ENCODE measurements around the gene GLRA3. TPM values are rescaled to one million over a fixed set of nuclear protein-coding genes. Genes with fewer than 3 reads are reported as not detected.
"Not testable (repeated sequence)": the region's sequence is repeated elsewhere in the genome, so short reads cannot be mapped to it uniquely, and the experiment has no call there.

Gene GLRA3
- total RNA-seq, 6 experiments from 2014 or later: not detected

DNA sequence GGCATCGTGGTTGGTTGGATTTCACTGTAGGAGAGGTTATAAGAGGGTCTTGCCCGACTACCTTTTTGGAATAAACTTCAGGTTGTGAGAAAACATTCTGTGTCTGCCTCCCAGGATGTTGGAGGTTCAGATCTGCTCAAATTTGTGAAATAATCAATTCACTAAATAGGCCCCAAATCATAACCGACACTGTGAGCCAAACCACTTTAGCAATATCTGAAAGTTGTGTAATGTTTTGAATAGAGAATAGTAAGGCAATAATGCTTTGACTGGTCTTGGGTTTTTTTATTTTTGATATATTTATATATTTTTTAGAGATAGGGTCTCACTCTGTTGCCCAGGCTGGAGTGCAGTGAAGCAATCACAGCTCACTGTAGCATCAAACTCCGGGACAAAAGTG lies 131.2 kb downstream of the GLRA3 start:
- DNase-seq: no peak
- Histone ChIP-seq H3K27me3 (no peaks in the 10 kb centered on the region), H3K4me1 (no peaks in the 10 kb centered on the region), H3K4me3 (no peak overlapping the region), H3K27ac (no peak overlapping the region), H3K9me3 (no peaks in the 10 kb centered on the region), H3K36me3 (no peaks in the 10 kb centered on the region)
- 37% methylated on average over 4 of the region's 4 CpGs for WGBS (ENCODE audit: insufficient coverage, low coverage, low lambda C conversion rate, missing lambda C conversion rate)
- intact Hi-C loops (cut with DNase I): no loop called here
- TF ChIP-seq POLR2A (IDR thresholded peaks at IDR 0.05): no peak
- TF ChIP-seq, protein P1, sequence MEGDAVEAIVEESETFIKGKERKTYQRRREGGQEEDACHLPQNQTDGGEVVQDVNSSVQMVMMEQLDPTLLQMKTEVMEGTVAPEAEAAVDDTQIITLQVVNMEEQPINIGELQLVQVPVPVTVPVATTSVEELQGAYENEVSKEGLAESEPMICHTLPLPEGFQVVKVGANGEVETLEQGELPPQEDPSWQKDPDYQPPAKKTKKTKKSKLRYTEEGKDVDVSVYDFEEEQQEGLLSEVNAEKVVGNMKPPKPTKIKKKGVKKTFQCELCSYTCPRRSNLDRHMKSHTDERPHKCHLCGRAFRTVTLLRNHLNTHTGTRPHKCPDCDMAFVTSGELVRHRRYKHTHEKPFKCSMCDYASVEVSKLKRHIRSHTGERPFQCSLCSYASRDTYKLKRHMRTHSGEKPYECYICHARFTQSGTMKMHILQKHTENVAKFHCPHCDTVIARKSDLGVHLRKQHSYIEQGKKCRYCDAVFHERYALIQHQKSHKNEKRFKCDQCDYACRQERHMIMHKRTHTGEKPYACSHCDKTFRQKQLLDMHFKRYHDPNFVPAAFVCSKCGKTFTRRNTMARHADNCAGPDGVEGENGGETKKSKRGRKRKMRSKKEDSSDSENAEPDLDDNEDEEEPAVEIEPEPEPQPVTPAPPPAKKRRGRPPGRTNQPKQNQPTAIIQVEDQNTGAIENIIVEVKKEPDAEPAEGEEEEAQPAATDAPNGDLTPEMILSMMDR (IDR thresholded peaks at IDR 0.05): no peak
- ATAC-seq: no peak

DNA sequence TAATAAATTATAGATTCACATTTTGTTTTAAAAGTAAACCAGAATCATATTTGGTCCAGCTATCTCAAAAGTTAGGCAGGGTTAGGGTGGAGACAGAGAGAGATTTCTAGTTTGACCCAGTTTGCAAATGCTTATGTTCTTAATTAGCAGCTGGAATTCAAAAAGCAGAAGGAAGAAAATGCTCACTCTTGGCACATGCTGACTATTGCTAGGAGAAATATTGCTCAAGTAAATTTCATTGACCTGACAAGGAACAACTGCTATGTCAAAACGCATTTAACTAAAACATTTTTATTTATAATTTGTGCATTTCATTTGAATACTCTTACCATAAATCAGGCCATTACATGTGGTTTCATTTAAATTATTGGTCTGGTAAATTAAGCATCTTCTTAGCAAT lies 131.8 kb downstream of the GLRA3 start:
- 26% methylated on average over 1 of the region's 1 CpG for WGBS (ENCODE audit: insufficient coverage, low coverage, low lambda C conversion rate, missing lambda C conversion rate)
- H3K36me3 ChIP-seq: no peaks in the 10 kb centered on the region
- no peak for DNase-seq
- no peak overlapping the region for H3K27ac ChIP-seq
- no peak overlapping the region for H3K4me3 ChIP-seq
- no peaks in the 10 kb centered on the region for H3K27me3 ChIP-seq
- TF ChIP-seq, protein P1 (IDR thresholded peaks at IDR 0.05): no peak
- ATAC-seq: no peak
- intact Hi-C loops (cut with DNase I): no loop called here
- no peaks in the 10 kb centered on the region for H3K9me3 ChIP-seq
- no peaks in the 10 kb centered on the region for H3K4me1 ChIP-seq

DNA sequence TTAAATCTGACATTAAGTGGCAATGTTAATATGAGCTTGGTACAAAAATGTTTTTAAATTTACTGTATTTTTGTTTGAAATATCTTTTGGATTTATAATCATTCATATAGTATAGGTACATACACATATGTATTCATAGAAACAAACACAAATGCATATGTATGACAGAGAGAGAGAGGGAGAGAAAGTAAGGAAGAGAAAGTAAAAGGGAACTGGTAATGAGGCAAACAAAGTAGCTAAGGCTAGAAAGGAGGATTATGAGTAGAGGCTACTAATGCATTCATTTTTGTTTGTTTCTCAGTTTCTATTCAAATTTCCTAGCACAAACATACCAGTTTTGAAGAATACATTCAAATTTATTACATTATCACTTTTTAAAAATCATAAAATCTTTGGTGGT lies 132.4 kb downstream of the GLRA3 start:
- intact Hi-C loops (cut with DNase I): no loop called here

DNA sequence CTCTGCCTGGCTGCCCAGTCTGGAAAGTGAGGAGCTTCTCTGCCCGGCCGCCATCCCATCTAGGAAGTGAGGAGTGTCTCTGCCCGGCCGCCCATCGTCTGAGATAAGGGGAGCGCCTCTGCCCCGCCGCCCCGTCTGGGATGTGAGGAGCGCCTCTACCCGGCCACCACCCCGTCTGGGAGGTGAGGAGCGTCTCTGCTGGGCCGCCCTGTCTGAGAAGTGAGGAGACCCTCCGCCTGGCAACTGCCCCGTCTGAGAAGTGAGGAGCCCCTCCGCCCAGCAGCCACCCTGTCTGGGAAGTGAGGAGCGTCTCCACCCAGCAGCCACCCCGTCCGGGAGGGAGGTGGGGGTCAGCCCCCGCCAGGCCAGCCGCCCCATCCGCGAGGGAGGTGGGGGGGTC lies 137.2 kb downstream of the GLRA3 start:
- ATAC-seq; H3K4me3 ChIP-seq; intact Hi-C loops (cut with DNase I); H3K9me3 ChIP-seq; H3K27ac ChIP-seq; H3K4me1 ChIP-seq; H3K27me3 ChIP-seq; DNase-seq; H3K36me3 ChIP-seq: not testable (repeated sequence)
- WGBS (ENCODE audit: insufficient coverage, low coverage, low lambda C conversion rate, missing lambda C conversion rate): 93% methylated on average over 6 of the region's 24 CpGs

More for the DNA sequence above, 132.4 kb downstream of the GLRA3 start:
- H3K27ac ChIP-seq: no peak overlapping the region
- H3K4me1 ChIP-seq: no peaks in the 10 kb centered on the region
- no peak for TF ChIP-seq POLR2A (IDR thresholded peaks at IDR 0.05)
- TF ChIP-seq, protein P1 (IDR thresholded peaks at IDR 0.05): no peak
- no peaks in the 10 kb centered on the region for H3K27me3 ChIP-seq
- no peaks in the 10 kb centered on the region for H3K36me3 ChIP-seq
- no peak for ATAC-seq
- no peak overlapping the region for H3K4me3 ChIP-seq
- H3K9me3 ChIP-seq: no peaks in the 10 kb centered on the region
- no peak for DNase-seq

DNA sequence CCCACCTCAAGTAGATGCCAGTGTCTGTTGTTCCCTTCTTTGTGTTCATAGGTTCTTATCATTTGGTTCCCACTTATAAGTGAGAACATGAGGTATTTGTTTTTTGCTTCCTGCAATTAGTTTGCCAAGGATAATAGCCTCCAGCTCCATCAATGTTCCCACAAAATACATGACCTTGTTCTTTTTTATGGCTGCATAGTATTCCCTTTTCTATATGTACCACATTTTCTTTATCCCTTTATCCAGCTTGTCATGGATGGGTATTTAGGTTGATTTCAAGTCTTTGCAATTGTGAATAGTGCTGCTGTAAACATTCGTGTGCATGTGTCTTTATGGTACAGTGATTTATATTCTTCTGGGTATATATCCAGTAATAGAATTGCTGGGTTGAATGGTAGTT lies 138.4 kb downstream of the GLRA3 start:
- H3K4me3 ChIP-seq: no peak overlapping the region
- H3K9me3 ChIP-seq: peaks cover 0 to 4% (median 0%) of the 10 kb centered on the region in 4 donors
- ATAC-seq: no peak
- H3K27ac ChIP-seq: no peak overlapping the region
- no peaks in the 10 kb centered on the region for H3K4me1 ChIP-seq
- no peaks in the 10 kb centered on the region for H3K36me3 ChIP-seq
- WGBS (ENCODE audit: insufficient coverage, low coverage, low lambda C conversion rate, missing lambda C conversion rate): 35% methylated on average over 1 of the region's 1 CpG
- intact Hi-C loops (cut with DNase I): no loop called here
- TF ChIP-seq, protein P1 (IDR thresholded peaks at IDR 0.05): no peak
- TF ChIP-seq POLR2A (IDR thresholded peaks at IDR 0.05): no peak
- H3K27me3 ChIP-seq: no peaks in the 10 kb centered on the region
- no peak for DNase-seq
